Measurements from ENCODE around the gene AGBL1.
"Not testable (repeated sequence)": the region's sequence is repeated elsewhere in the genome, so short reads cannot be mapped to it uniquely, and the experiment has no call there.

The AGBL1 gene

GRCh38 chr15:86528094-86528493 is 448.4 kb downstream of the AGBL1 start:
- not testable (repeated sequence) for DNase-seq

GRCh38 chr15:86538141-86538540 is 458.5 kb downstream of the AGBL1 start:
- no peak for DNase-seq

- no peak for DNase-seq
Measured at GRCh38 chr15:86540840-86541467, 461.3 kb downstream of the AGBL1 start.

GRCh38 chr15:86541540-86541939 is 461.9 kb downstream of the AGBL1 start:
- no peak for DNase-seq

- DNase-seq = no peak
Measured at GRCh38 chr15:86550075-86550474, 470.4 kb downstream of the AGBL1 start.

- DNase-seq = no peak
Measured at GRCh38 chr15:86553108-86553507, 473.4 kb downstream of the AGBL1 start.

- DNase-seq = peak; percentile 71
Measured at GRCh38 chr15:86555098-86555497, 475.4 kb downstream of the AGBL1 start.

- DNase-seq = no peak
Measured at GRCh38 chr15:86555939-86556338, 476.3 kb downstream of the AGBL1 start.

GRCh38 chr15:86556396-86557017 is 476.8 kb downstream of the AGBL1 start:
- peak; percentile 71 for DNase-seq

- DNase-seq = peak; percentile 79
Measured at GRCh38 chr15:86557018-86557550, 477.4 kb downstream of the AGBL1 start.

- DNase-seq = no peak
Measured at GRCh38 chr15:86558252-86558651, 478.6 kb downstream of the AGBL1 start.

GRCh38 chr15:86558686-86559085 is 479.0 kb downstream of the AGBL1 start:
- DNase-seq = no peak

GRCh38 chr15:86568378-86568777 is 488.7 kb downstream of the AGBL1 start:
- no peak for DNase-seq

GRCh38 chr15:86570738-86571137 is 491.1 kb downstream of the AGBL1 start:
- DNase-seq = no peak

GRCh38 chr15:86571873-86572272 is 492.2 kb downstream of the AGBL1 start:
- no peak for DNase-seq

GRCh38 chr15:86572368-86572841 is 492.7 kb downstream of the AGBL1 start:
- DNase-seq = no peak

- DNase-seq = no peak
Measured at GRCh38 chr15:86573476-86573875, 493.8 kb downstream of the AGBL1 start.

GRCh38 chr15:86588413-86588812 is 508.7 kb downstream of the AGBL1 start:
- no peak for DNase-seq

GRCh38 chr15:86590461-86590860 is 510.8 kb downstream of the AGBL1 start:
- DNase-seq = no peak

- no peak for DNase-seq
Measured at GRCh38 chr15:86591158-86591557, 511.5 kb downstream of the AGBL1 start.

GRCh38 chr15:86591994-86592735 is 512.5 kb downstream of the AGBL1 start:
- DNase-seq = peak; percentile 62

GRCh38 chr15:86595741-86596140 is 516.1 kb downstream of the AGBL1 start:
- DNase-seq = no peak

- no peak for DNase-seq
Measured at GRCh38 chr15:86603466-86603865, 523.8 kb downstream of the AGBL1 start.
